Fibroblast of gingiva (primary cell): Measurements from ENCODE around the gene STUM.

ENCODE experiments used
- DNase-seq: peaks from one replicate; pipeline ENCODE4 v3.0.0-alpha.2; 2011; ENCODE audit warnings: low read depth

STUM gene

DNA sequence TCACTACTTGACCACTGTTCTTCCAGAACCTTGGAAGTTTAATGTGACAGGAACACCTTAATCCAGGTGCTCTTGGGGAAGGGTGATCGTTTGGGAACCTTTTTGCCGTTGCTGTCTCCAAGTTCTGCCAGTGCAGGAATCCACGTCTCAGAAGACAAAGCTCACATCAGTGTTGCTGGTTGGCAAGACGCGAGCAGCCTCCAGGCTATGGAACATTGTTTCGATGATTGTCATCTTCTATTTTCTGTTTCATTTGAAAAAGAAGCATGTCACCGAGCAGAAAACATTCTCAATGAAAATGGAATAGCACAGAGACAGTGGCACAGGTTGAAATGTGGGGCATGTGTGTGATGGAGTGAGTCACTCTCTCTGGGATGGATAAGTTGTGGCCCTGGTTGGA, 11.7 kb downstream of the STUM start:
- DNase-seq: no peak

DNA sequence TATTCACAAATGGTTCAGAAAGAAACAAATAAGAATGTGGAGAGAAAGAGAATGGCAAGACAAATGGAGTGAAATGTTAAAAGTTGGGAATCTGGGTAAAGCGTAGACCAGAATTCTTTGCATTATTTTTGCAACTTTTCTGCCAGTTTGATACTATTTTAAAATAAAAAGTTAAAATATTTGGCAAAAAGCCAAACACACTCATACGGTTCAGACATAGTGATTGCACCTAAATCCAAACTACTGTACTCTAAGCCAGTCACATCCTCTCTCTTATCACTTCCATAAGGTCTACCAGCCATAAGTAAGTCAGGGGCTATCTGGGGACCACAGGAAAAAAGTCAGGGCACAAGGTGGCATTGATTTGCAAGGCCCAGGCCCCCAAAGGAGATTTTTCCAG, 14.4 kb downstream of the STUM start:
- no peak for DNase-seq

DNA sequence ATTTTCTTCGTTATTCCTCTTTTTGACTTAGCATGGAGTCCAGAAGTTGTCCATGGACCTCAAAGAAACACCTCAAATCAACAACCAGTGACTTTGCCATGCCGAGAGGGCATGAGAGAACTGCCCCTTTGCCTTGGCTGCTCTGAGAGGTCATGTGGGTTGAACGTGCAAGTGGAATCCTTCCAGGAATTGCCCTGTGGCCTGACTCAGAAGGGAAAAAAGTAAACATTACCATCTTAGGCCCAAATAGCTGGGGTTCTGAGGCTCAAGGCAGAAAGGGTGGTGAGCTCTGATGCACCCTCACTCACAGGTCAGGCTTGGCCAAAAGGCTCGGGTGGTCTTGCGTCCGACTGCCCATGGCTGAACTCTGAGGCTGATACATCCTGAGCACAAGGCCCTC, 15.1 kb downstream of the STUM start:
- no peak for DNase-seq

DNA sequence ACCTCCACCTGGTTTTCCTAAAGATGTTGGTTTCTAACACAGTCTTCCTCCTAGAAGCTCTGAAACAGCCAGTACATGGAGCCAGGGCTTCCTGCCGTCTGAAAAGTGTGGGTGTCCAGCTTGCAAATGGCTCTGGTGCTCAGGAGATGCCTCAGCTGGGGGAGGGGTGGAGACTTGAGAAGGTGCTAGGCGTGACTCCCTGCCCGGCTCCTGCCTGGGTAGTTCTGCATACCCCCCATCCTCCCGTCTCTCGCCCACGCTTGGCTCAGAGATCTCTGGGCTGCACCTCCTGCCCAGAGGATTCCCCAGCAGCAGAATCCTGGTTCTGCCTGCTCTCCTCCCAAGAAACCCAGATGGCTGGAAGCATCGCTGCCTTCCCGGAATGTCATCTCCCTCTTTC, 16.9 kb downstream of the STUM start:
- DNase-seq: no peak

DNA sequence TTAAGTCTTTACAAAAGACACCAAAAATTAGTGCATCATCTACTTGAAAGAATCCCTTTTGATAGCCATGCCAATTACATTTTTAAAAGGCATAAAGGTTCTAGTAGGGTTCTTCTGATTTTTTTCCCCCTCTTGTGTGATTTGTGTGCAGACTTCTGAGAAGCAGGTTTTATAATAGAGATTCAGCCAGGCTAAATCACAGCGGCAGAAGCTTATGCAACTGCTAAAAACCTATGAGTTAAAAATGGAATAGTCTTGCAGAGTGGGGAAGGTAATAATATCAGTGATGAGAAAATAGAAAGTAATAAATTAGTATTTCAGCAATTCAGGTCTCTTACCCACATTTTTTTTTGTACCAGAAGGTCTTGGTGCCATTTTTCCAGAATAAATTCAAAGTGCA, 17.7 kb downstream of the STUM start:
- no peak for DNase-seq

DNA sequence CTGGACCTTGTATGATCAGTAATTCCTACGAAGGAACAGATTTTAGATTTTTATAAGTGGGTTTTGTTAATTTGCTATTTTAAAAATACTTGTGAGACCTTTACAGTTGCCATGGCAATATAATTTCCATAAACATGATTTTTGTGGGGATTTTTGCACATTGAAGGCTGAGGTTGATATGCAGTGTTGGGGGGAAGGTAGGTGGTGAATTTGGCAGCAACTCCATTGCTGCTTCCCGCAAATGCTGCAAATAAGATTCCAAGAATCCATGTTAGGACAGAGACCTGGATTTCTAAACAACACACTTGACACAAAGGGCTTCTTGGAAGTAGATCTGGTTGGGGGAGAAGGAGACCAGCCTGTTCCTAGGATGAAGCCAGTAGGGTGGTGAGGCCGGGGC, 18.2 kb downstream of the STUM start:
- no peak for DNase-seq

DNA sequence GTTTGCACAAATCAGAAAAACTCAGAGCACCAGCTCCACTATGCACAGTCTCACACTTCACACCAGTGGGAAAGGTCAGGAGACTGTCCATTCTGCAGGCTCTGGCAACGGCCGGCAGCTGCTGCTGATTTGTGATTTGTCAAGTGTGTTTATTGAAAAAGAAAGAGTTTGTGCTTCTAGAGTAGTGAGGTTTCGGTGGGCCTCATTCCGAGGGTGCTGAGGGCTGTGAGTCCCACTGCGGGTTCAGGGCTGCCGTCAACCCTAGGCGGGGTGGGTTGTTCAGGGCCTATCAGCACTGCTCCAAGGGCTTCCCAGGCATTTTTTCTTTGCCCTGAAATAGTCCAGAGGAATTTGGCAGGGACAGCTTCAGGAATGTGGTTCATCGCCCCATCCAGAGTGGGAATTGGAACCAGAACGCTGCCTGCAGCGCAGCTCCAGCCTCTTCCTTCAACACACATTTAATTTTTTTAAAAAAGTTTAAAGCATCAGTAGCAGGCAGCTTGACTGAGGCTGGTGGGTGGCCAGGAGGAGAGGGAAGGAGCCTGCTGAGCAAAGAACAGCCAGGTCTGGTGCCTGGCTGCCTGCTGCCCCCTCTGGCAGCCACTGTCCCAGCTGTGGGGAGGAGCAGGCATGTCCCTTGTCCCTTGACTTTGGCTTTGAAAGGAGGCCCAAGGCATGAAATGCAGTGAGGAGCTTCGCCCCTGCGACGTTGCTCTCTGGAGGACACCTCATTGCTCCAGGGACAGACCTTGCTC, 19.7 kb downstream of the STUM start:
- DNase-seq: peak; percentile 9

DNA sequence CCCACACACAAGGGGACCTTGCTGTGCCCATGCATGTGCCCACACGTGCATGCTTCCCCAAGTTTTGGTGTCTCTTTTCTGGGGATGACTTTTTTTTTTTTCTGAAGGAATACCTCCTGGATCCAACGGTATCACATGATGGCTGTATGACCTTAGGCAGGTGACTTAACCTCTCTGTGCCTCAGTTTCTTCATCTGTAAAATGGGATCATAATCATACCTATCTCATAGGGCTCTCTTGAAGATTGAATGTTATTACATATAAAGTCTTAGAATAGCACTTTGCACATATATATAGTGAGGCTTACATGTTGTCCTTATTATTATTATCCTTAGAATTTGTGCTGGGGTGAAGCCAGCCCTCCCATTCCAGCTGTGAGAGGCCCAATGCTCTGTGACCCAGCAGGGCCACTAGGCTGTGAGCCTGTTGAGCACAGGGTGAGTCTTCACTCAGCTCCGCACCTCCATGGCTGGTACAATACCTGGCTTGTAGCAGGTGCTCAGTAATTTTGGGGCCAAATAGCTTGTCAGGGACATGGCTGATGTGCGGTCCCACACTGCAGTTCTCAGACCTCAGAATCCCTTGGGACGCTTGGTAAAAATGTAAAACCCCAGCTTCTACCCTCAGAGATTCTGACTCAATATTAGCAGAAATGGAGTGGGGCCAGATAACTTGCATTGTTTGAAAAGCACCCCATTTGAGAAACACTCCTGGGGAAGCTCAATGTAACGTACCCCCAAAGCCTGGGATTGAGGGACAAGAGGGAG, 20.6 kb downstream of the STUM start:
- DNase-seq: no peak

DNA sequence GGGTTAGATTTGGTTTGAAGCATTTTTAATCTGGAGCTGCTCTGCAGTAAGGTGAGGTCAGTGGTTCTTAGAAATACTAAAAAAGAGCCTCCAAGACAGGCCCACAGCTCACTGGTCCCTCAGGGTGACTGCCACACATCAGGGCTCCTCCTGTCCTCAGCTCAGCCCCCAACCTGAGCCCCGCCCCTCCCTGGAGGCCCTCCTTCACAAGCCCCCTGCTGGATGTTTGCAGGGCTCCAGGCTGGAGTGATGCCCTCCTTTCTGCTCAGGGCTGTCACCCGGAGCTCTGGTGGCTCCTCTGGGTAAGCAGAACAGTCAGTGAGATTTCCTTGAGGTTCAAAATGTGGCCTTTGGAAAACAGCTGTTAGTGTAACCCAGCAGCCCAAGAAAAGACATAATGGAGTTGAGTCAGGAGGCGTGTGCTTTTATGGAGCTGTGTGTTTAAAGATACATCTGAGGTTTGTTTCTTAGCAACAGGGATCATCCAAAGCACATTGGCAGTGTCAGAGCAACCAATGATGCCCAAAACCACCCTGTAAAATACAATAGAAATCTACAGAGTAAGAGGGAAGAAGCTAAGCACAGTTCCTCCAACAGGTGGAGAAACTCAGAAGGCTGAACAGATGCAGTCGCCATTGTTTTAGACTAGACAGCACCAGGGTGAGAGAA, 21.4 kb downstream of the STUM start:
- DNase-seq: no peak

DNA sequence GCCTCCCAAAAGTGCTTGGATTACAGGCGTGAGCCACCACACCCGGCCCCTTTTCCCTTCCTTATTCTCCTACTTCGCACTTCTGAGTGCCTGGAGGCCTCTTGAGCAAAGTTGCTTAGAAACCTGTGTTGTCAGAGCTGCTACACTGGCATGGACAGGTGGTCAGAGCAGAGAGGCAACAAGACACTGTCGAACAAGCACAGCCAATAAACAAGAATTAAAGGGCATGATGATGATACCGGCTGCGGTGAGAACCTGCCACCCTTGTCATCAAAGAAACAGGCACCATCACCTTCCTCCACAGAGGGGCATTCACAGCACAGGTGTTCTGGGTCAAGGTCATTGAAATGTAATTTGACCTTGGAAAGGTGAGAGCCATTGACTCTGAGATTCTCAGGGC, 23.3 kb downstream of the STUM start:
- DNase-seq: no peak

DNA sequence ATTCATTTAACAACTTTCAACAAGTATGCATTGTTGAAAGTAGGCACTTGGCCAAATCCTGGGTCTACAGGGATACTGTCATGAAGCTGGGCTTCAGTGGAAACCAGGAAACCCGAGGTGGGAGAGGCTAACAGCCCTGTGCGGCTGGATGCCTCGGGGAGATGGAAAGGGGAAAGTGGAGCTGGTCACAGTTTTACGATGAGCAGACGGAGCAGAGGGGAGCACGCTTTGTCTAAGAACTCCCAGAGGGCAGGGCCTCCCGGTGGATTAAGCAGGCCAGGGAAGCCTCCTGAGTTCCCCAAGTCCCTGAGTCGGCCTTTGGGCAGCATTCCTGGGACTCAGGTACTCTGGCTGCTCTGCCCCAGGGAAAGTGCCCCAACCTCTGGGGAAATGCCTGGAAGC, 23.8 kb downstream of the STUM start:
- no peak for DNase-seq

DNA sequence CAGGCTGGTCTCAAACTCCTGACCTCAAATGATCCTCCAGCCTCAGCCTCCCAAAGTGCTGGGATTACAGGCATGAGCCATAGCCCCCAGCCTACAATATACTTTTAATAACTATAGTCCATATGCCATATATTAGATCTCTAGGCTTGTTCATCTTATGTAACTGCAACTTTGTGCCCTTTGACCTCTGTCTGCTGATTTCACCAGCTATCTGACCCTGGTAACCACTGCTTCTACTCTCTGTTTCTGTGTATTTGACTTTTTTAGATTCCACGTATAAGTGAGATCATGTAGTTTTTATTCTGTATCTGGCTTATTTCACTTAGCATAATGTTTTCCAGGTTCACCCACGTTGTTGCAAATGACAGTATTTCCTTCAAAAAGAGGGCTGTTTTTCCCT, 25.5 kb downstream of the STUM start:
- DNase-seq: no peak

DNA sequence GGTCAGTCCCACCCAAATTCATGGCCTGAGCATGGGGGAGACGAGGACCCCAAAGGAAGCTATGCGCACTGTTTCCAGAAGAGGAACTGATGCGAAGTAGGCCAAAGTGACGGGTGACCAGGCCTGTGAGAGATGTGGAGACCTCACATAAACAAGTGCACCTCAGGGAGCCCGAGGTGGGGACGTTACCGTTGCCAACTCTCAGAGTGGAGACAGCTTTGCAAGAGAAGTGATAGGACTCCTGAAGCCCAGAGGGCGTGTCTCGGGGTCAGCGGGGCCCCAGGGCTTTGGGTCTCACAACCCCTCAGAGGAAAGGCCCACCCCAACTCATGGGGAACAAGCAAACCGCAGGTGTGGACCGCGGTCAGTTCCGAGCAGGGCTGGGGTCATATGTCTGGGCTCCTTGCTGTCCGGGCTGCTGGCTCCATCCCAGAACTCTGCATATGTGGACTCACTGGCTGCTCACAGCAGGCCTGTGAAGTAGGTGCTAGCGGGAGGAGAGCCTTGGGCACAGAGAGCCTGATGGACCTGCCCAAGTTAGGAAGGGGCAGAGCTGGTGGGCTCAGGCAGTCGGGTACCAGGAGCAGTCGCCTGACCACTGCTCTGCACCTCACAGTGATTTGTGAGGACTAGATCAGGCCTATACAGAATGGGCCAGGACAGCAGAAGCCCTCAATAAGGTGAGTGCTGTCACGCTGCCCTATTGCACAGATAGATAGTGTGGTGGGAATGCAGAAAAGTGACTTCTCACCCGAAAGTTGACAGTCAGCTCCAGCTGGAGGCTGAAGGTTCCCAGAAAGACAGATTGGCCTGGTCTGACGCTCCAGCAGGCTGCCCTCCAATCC, 26.2 kb downstream of the STUM start:
- DNase-seq: no peak

DNA sequence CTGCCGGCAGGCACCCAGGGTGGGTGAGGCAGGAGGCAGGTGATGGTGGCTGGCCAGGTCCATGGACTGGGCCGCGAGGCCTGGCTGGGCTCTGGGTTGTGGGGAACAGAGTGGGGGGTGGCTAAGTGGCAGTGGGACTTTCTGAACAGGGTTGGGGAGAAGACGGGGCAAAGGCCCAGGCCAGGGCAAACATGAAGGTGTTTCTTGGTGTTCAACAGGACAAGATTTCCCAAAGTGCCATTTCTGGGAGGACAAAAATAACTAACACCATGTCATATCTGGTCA, 26.8 kb downstream of the STUM start:
- DNase-seq: no peak

DNA sequence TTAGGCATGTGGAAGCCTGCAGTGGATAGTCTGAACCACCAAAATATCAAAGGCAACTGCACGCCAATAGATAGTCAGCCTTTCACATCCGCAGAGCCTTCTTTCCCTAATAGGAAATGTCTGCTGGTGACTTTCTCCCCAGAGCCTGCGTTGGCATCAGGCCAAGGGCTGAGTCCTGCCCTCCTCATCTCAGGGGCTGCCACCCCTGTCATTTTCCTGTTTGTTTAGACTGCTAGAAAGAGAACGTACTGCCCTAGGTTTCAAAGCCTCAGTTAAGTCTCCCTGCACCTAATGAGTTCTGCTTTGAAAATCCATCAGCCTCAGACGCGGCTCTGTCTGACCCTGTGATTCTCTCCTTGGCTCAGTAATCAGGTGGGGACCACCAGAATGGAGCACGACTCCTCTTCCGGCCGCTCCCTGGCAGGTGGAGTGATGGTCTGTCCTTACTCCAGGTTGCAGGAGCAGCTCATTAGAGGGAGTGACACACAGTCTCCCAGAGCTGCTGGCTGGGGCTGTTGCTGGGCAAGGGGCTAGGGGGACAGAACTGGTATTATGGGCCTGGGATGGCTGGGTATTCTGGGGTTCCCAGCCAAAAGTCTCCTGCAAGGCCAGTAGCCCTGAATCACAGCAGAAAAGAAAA, 27.3 kb downstream of the STUM start:
- DNase-seq: no peak

DNA sequence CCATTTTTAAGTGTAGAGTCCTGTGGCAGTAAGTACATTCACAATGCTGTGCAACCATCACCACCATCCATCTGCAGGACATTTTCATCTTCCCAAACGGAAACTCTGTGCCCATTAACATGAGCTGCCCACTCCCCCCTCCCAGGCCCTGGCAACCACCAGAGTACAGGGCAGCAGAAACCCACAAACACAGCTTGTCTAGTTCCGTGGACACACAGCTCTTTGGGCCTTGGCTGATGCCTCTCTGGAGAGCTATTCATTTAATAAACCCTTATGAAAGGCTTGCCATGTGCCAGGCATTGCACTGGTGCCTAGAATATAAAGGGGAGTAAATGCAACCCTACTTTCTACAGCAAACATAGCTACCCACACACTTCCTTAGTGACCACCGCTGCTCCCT, 28.0 kb downstream of the STUM start:
- DNase-seq: no peak

DNA sequence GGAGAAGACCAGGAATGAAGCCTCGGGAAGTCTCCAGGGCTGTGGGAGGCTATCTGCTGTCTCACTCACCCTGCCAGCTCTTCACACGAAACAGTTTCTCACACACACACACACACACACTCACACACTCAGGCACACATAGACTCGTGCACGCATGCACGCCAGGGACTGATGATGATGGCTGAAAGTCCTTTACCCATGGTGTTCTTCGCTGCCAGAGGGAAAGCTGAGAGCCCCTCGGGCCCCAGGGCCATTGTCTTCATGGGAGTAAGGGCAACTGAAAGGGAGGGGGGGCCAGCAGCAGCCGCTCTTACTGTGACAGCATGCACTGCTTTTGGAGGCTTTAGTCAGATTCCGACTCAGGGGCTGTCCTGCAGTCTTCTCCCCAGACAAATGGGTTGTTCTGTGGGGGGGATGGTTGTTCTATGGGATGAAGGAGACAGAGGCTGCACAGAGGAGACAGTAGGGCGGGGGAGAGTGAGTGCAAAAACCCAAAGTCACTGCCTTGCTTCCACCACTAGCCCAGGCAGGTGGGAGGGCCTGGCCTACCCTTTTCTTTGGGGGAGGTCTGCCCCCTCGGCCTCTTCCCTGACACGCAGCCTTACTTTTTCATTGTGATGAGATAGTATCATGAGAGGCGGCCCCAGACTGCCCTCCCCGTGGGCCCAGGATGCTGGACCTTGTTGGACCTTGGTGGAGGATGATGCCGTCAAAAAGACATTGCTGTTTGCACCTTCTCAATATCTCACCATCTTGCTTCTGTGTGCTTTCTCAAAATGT, 29.0 kb downstream of the STUM start:
- no peak for DNase-seq

DNA sequence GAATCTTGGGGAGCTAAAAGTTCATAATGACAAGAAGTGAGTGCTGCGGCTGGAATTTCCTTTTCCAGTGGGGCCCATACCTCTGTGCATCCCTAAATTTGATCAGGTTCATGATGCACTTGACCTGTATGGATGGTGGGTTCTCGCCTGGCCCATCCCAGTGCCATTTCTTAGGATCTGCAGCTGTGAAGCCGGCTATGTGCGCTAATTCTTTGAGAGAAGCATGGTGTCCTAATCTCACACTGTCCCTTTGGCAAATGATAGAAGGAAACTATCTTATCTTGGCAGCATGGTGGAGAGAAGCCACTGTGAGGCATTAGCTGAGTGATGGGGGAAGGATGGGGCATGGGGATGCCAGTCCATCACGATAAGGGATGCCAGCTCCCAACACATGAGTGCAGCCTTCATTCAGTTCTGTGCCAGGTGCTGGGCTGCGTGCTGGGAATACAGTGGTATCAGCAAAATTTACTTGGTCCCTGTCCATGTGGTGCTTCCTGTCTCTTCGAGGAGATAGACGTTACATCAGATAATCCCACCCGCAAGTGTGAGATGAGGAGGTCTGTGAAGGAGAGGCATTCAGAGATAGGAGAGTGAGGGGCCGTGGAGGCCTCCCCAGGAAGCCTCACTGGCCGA, 30.5 kb downstream of the STUM start:
- no peak for DNase-seq

DNA sequence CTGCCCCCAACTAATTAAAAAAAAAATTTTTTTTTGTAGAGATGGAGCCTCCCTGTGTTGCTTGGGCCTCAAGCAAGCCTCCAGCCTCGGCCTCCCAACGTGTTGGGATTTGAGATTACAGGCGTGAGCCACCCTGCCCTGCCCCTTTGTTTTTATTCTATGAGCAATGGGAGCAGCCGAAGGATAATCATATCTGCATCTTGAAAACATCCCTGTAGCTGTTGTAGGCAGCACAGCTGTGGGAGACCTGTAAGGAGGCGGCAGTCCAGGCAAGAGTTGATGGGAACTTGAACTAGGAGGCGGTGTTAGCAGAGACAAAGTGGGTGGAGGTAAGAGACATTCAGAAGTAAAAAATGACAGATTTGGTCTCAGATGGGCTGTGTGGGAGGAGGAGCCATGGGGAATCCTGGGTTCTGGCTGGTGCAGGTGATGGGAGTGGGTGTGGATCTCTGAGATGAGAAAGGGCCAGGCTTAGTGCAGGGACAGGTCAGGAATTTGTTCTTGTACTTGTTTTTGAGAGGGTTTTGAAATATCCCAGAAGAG, 31.3 kb downstream of the STUM start:
- no peak for DNase-seq

DNA sequence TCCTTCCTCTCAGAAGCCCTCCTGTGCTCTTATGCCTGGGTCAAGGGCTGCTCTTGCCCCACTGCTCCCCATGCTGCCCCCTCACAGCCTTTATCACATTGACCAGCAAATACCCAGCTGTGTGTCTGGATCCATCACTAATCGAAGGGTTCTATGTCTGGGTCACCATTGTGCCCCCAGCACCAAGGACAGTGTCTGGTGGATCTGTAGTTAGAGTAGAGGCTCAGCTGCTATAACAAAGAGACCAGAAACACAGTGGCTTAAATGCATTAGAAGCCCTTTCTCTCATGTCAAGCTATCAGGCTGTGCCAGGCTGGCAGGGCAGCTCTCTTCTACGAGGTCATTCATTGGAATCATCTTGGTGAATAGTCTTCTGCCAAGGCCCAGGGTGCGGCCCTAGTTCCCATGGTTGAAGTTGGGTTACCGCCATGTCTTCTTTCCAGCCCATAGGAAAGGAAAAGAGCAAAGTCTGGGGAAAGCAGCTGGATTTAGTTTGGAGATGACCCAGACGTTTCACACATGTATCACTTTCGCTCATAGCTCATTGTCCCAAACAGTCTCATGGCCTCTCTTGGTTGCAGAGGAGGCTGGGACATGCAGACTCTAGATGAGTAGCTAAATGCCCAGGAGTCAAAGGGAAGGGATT, 32.2 kb downstream of the STUM start:
- DNase-seq: peak; percentile 10
